SH-SY5Y (cell line): ENCODE measurements around the gene ZBTB17.

Source experiments
- GATA2 ChIP-seq: IDR thresholded peaks from 2 replicates; pipeline ENCODE4 v1.6.1; 2011; ENCODE audit warnings: mild to moderate bottlenecking, low read depth, low read length
- GATA3 ChIP-seq: IDR thresholded peaks from 2 replicates; pipeline ENCODE4 v1.6.1; 2011; ENCODE audit warnings: low read depth, mild to moderate bottlenecking, low read length, moderate library complexity

GRCh38 chr1:15989776-15990175 is 13.9 kb upstream of the ZBTB17 start:
- no peak for TF ChIP-seq GATA2
- no peak for TF ChIP-seq GATA3
